SU-DHL-6 (cell line): ENCODE measurements around the gene SCAMP3.

ENCODE experiments used
- EZH2phosphoT487 ChIP-seq: fragments of 200-600 bp; sonication (generic), shearing (Covaris generic); conservative IDR thresholded peaks from 2 replicates; pipeline ENCODE4 v1.6.1; 2018; ENCODE audit warnings: mild to moderate bottlenecking, antibody characterized with exemption, low read length, moderate library complexity, mixed read lengths
- TF ChIP-seq, protein P1 (sequence below): fragments of 200-600 bp; sonication (generic); IDR thresholded peaks from one replicate; pipeline ENCODE4 v1.5.1; 2017; ENCODE audit warnings: antibody characterized with exemption, mild to moderate bottlenecking, low read length, moderate library complexity; ENCODE audit not compliant: insufficient read depth, poor library complexity, severe bottlenecking

DNA sequence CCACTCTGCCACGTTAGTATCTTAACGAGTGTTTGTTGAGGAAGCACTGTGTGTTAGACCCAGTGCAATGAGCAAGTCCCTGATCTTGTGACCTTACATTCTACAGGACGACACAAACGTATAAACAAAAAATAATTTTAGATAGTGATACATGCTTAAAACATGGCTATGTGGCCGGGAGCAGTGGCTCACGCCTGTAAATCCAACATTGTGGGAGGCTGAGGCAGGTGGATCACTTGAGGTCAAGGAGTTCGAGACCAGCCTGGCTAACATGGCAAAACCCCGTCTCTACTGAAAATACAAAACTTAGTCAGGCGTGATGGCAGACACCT, 34.1 kb downstream of the SCAMP3 start:
- TF ChIP-seq, protein P1, sequence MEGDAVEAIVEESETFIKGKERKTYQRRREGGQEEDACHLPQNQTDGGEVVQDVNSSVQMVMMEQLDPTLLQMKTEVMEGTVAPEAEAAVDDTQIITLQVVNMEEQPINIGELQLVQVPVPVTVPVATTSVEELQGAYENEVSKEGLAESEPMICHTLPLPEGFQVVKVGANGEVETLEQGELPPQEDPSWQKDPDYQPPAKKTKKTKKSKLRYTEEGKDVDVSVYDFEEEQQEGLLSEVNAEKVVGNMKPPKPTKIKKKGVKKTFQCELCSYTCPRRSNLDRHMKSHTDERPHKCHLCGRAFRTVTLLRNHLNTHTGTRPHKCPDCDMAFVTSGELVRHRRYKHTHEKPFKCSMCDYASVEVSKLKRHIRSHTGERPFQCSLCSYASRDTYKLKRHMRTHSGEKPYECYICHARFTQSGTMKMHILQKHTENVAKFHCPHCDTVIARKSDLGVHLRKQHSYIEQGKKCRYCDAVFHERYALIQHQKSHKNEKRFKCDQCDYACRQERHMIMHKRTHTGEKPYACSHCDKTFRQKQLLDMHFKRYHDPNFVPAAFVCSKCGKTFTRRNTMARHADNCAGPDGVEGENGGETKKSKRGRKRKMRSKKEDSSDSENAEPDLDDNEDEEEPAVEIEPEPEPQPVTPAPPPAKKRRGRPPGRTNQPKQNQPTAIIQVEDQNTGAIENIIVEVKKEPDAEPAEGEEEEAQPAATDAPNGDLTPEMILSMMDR = no peak
- no peak for TF ChIP-seq EZH2phosphoT487
